HG03457 (cell line): ENCODE results near the gene WSB1.
"Not testable (repeated sequence)": the region's sequence is repeated elsewhere in the genome, so short reads cannot be mapped to it uniquely, and the experiment has no call there.

ENCODE experiments used
- ATAC-seq: cut with Tn5 transposase; IDR thresholded peaks from one replicate; pipeline ENCODE4 v1.9.1; 2021; ENCODE audit warnings: moderate number of reproducible peaks; ENCODE audit not compliant: unreplicated experiment

The WSB1 gene

DNA sequence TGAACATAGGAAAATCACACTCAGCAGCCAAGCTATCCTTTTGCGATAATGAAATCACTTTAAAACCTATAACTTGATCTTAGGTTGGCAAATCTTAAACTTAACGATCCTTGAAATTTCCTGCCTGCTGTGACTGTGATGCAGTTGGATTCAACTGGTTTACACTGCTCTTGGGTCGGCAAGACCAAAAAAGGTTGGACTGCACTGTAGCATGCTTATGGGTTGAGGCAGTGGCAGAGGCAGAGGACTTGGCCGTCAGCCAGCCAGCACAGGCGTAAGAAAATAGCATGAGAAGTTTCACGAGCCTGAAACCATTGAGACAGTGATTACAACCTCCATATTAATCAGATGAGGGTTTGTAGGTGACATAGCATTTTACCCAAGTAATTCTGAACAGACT is 21.4 kb downstream of the WSB1 start:
- ATAC-seq: no peak

DNA sequence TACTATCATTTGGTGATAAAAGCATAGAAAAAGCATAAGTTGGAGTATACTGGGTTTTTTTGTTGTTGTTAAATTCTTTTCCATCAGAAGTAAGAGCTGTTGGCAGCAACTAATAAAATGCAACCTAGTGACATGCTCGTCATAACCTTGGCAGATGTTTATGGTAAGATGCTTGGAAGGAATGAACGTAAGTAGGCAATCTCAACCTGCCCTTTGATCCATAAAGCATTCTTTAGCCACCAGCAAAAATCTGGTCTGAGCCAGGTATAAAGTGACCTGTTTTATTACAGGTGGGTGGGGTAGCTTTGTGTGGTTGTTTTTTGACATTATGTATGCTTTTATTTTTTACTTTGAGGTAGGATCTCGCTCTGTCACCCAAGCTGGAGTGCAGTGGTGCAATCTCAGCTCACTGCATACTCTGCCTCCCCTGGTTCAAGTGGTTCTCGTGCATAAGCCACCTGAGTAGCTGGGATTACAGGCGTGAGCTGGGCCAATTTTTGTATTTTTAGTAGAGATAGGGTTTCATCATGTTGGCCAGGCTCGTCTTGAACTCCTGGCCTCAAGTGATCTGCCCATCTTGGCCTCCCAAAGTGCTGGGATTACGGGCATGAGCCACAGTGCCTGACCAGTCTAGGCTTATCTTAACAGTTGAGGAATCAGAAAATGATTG is 22.0 kb downstream of the WSB1 start:
- no peak for ATAC-seq

DNA sequence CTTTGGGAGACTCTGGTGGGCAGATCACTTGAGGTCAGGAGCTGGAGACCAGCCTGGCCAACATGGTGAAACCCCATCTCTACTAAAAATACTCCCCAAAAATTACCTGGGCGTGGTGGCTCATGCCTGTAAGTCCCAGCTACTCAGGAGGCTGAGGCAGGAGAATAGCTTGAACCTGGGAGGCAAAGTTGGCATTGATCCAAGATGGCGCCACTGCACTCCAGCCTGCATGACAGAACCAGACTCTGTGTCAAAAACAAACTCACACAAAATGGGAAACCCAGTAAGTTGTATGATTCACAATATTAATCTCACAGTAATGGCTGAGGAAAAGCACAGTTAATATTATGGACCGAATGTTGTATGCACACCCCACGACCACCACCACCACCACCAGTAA is 24.3 kb downstream of the WSB1 start:
- no peak for ATAC-seq

DNA sequence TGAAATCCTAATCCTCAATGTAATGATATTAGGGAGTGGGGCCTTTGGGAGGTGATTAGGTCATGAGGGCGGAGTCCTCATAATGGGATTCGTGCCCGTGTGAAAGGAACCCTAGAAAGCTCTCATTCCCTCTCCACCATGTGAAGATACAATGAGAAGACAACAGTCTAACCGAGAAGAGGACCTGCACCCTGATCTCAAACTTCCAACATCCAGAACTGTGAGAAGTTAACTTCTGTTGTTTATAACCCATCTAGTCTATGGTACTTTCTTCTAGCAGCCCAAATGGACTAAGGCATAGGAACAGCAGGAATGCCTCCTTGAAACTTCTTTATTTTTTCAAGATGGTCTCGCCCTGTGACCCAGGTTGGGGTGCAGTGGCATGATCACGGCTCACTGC is 24.7 kb downstream of the WSB1 start:
- no peak for ATAC-seq

DNA sequence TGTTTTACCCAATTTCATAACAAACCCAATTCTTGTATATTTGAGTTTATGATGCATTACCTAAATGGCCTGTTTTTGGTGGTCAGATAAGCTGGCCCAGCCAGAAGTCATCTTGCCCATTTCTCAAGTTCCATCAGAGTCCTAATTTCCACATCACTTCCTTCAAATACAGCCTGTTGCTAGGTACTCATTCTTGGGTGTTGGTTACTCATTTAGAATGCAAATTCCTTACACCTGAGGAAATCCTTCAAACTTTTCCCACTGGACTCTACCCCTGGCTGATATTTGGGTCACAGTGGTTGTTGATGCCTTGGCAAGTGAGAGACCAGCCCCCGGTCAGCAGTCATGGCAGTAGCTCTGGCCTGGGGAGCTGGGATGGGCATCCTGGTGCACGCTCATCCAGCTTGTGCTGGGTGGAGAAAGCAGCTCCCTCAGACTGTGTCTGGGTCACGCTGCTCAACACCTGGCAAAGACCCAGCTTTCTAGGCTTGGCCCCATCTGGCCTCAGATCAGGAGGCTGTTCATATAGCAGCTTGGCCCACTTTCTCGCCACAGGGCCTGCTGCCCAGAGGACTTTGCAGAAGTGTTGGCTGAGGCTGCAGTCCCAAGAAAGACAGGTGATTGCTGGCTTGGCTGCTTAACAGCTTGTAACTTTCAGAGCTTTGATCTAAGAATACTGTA is 25.8 kb downstream of the WSB1 start:
- no peak for ATAC-seq

DNA sequence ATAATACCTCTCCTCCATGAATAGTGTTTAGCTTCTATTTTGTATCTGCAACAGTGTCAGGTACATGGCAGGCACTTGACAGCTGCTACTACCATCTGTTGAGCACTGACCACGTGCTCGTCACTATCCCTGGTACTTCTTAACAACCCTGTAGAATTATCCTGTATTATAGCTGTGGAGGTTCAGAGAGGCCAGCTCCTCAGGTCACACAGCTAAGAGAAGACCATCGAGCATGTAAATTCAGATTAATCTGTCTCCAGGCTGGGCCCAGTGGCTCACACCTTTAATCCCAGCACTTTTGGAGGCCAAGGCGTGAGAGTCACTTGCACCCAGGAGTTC is 26.3 kb downstream of the WSB1 start:
- no peak for ATAC-seq

DNA sequence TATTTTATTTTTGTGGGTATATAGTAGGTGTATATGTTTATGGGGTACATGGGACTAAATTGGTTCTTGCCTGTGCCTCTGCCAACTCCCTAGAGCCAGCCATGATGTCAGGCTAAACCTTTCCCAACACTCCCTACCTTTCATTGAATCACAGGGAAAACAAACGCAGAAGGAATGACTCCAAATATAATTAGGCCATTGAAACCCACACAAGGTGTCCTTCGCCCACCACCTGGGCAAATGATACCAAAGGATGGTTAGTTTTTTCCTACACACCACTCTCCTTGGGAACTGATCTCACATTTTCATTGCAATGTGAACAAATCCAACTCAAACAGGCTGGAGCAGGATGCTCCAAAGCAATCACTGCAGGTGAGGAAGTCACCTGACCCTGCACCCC is 27.5 kb downstream of the WSB1 start:
- no peak for ATAC-seq

DNA sequence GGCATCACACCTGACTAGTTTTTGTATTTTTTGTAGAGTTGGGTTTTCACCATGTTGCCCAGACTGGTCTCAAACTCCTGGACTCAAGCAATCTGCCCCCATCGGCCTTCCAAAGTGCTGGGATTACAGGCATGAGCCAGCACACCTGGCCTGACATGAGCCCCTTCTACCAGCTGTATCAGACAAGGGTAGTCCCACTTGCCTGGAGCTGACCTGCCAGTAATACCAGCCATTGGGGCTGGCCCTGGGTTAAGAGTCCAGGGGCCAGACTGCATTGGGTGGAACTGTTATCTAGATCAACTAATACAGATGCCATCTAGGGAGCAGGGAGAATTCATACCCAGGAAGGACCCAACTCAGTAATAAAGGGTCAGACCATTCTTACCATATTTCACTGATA is 28.1 kb downstream of the WSB1 start:
- no peak for ATAC-seq

DNA sequence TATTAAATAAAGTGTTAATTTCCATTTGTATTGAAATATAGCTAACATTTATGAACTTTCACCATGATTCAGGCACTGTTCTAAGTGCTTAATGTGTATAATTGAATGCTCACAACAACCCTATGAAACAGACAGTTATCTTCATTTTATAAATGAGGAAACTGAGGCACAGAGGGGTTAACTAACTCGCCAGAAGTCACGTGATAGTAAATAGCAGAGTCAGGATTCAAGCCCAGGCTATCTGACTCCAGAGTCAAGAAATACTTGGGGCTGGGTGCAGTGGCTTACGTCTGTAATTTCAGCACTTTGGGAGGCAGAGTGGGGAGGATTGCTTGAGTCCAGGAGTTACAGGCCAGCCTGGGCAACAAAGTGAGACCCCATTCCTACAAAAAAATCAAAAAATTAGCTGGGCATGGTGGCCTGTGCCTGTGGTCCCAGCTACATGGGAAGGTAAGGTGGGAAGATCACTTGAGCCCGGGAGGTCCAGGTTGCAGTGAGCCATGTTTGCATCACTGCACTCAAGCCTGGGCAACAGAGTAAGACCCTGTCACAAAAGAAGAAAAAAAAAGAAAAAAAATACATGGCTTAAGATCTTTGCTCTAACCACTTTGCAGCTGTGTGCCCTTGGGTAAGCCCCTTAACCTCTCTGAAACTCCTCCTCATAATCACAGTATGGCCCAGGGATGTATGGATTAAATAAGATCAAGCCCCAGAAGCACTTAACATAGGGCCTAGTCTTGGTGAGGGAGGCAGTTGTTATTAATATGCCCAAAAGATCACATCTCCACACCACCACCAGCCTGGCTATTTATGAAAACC is 29.0 kb downstream of the WSB1 start:
- ATAC-seq: no peak

DNA sequence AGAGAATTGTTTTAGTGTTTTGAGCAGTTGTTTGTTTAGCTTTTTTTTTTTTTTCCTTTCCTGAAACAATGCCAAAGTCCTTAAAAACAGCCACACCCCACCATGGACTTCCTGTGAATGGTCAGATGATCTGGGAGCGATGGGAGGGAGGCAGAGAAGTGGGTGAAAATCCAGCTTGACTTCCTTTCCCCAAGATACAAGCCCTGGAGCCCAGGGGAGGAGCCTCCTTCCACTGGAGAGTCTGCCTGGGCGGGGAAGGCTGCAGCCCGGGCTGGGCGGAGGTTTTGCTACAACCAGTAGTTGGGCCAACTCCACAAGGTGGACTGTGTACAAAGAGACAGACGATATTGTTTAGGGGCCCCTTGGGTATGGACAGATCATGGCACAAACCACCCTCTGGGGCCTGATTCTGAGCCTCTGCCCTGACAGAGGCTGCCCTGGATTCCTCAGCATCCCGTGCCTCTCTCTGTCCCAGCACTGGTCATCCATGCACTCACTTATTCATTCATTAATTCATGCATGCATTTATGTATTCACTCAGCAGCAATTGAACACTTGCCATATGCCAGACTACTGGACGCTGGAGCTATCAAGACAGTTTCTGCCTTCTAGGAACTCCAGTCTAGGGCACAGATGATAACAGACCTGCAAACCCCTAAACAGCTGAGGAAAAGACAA is 29.8 kb downstream of the WSB1 start:
- no peak for ATAC-seq

DNA sequence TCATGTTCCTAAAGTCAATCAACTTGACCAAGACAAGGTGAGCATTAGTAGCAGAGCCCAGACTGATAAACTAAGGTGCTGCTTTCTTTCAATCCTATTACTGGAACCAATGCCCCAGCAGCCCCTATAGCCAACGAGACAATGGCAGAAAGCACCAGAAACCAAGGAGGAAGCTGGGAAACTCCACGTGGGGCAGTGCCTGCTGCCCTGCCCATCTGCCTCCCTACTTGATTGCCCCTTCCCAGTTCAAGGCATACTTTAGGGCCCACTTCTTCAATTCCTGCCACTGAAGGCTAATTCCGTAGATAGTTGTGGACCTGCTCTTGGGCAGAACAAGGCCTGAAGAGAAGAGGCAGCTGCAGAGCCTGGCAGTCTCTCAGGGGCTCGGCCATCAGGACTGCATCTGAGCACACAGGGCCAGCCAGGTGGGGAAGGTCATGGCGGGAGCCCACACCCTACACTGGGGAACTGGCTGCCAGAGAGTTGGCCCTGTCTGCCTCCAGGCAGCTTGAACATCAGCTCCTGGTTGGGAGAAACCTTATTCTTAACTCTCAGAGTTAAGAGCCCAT is 30.9 kb downstream of the WSB1 start:
- no peak for ATAC-seq

DNA sequence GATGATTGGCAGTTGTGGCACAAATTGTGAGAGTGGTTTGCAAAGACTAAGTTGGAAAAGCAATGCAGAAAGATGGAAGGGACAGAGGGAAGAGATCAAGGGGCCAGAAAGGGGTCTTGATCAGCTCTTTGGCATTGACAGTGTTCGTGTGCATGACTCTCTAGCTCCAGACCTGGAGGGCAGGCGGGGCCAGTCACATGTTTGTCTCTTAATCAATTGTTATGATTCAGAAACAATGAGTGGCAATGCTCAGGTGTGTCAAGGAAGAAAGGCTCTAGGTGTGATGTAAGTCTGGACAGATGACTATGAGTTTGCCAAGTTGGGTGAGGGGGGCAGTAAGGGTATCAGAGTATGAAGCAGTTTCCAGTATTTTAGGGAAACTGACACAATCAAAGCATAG is 32.1 kb downstream of the WSB1 start:
- no peak for ATAC-seq

DNA sequence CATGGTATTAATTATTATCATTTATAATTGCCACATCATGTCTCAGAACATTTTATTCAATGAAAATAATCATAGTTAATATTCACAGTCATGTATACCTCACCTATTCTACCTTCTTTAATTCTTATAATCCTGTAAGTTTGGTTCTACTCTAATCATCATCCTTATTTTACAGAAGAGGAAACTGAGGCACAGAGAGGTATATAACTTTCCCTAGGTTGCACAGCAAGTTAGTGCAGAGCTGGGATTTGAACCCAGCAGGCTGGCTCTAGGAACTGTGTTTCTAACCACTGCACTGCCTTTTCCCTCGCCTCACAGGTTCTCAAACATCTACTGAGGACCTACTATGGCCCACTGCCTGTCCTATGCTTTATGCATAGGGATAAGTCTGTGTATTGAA is 32.7 kb downstream of the WSB1 start:
- no peak for ATAC-seq

DNA sequence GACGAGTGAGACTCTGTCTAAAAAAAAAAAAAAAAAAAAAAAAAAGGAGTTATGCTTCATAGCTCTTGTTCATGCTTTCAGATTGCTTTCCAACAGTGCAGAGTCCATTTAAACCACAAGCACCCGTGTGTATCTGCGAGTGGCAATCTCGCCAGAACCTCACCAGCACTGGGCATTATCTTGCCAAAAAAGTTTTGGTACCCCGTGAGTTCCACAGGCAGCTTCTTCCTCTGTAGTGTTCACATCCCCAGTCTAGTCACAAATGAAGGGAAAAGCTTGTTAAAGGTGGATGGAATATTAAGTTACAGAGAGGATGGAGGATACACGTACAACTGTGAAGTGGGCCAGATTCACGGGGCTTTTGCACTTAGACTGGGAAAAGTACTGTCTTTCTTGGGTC is 33.5 kb downstream of the WSB1 start:
- ATAC-seq: no peak

DNA sequence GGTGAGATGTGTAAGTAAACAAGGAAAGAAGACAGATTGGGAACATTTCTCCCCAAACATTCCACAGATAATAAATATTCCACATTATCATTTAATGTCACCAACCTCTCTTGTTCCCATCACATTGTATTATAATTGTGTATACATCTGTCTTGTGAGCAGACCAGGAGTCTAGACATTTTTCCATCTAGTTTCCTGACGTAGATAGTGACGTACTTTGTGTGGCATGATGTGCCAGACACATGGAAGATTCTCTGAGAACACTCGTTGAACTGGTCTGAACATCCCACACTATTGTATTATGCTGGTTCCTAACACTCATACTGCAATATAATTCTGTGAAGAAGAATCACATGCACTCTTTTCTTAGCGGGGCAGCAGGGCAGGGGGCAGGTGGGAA is 34.0 kb downstream of the WSB1 start:
- ATAC-seq: no peak

DNA sequence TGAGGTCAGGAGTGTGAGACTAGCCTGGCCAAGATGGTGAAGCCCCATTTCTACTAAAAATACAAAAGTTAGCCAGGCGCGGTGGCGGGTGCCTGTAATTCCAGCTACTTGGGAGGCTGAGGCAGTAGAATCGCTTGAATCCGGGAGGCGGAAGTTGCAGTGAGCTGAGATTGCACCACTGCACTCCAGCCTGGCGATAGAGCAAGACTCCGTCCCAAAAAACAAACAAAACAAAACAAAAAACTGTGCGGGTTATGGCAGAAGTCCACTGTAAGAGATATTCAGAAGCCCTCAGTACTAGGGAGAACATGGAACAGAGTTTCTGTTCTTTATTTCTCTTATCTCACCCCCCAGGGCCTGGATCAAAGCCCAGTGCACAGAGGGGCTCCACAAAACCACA is 34.8 kb downstream of the WSB1 start:
- ATAC-seq: not testable (repeated sequence)

DNA sequence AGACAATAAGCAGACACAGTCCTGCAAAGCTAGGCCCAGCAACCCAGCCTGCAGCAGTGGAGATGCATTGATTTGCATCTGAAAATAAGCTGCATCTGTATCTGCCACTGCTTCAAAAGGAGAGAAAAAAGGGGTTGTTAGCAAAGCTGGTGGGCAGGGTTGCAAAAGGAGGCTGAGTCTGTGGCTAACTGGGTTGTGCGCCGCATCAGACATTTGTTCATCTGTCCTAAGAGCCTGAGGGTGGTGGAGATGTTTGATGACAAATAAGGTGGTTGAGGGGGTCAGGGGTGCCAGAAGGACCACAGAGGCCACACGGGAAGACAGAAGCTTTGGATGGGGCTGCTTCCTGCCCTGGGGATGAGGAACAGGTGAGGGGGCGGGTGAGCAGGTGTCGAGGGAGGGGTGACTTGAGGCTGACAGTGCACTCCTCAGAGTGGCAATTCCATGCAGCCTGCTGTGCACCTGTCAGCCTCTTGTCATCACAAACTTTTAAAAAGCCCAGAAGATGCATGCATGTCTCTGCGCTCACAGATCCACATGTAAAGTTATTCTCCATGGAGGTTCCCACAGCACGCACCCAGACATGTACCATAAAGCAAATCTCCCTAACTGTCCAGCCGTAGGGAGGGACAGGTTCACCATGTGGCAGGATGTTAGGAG is 35.4 kb downstream of the WSB1 start:
- no peak for ATAC-seq

DNA sequence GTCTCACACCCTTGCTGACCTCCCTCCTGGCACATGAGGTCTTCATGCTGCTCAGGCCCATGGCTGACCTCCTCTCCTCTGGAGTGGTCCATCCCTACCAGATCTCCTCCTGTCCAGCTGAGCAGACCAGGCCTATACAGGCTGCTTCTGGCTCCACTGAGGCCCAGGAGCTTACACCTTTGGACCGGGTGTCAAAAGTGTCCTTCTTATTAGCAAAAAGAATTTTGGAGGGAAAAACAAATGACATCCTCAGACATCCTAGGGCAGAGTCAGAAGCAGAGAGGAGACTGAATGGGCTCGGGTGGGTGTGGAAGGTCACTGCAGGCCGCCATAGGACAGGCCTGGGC is 38.1 kb downstream of the WSB1 start:
- ATAC-seq: peak; percentile 1

DNA sequence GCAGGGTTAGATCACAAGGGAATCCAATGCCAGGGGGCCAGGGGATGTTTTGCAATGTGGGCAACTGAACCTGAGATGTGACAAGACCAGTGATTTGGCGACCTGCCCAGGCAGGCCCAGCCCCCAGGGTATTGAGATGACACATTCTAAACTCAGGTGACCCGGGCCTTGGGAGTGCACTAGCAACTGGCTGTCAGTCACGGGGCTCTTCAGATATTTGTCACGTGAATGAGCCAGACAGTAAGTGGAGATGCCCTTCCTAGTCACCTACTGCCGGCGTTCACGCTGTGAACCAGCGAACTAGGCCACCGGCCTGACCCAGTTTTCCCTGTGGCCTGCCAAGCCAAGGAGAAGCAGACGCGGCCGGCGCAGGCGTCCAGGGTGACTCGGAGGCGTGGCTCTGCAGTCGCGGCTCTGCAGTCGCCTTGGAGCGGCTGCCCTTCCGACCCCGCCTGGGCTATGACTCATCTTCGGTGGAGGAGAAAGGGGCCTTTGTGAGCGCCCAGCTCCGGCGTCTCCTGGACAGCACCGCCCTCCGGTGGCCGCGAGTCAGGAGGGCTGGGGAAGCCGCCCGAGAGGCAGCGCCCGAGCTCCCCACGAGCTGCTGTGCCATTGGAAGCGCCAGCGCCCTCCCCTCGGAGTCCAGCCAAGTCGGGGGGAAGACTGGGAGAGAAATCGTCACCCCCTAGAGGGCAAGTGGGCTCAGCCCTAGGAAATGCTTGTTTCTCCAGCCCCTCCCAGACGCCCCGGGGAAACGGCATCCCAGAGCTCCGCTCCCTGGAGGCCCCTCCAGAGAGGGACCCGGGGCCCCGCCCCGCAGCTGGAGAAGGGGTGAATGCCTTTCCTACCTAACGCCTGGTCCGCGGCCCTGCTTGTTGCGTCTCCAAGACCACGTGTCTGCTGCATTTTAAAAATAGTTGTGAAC is 38.8 kb downstream of the WSB1 start:
- ATAC-seq: peak; percentile 81
